Activated CD8-positive, alpha-beta memory T cell treated with anti-CD3 and anti-CD28 coated beads for 48 hours (primary cell): ENCODE results near the gene ROPN1B.
"Not testable (repeated sequence)": the region's sequence is repeated elsewhere in the genome, so short reads cannot be mapped to it uniquely, and the experiment has no call there.

ENCODE experiments used
- DNase-seq, 3 experiments: peaks; one replicate each; pipeline ENCODE4 v3.0.0-alpha.2; 2020; ENCODE audit warnings: low read depth in 2 of 3, low spot score in 2 of 3

The ROPN1B gene

DNA sequence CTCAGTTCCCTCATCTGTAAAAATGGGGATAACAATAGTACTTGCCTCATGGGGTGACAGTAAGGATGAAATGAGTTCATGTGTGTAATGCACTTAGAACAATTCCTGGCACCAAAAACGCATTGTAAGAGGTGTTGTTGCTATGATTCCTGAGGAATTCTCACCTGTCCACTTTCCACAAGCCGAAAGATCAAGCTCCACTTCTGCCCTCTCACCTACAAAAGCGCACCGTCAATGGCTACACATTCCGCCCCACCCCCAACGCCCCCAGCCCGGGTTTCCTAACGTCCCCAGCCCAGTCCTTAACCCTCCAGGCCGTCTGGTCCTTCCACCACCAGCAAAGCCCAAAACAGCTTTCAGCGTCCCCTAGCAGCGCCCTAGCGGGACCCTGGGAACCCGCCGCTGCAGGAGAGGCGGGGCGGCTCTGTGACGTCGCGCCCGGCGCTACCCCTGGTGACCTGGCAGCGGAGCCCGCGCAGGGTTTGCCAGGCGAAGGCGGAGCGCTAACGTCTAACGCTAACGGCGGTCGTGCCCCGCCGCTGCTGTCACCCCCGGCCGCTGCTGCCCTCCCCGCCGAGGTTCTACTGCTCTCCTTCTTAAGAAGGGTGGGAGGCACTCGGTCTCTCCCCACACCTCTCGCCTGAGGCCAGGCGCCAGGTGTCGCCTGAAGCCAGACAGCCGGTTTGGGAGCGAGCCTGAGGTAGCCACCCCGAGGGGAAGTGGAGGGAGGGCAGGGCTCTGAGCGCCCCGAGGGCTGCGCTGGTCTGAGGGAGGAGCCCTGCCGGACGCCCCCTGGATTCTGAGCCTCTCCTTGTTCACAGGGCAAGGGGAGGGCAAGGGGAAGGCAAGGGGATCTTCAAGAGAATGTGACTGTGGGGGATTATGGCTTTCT lies at the start of gene ROPN1B:
Gene ROPN1B (plus strand): TSS at position 478 of the 892 bp plus-strand sequence. CDS start 2,877 bp downstream, outside the sequence.
- DNase-seq = not testable (repeated sequence)

GRCh38 chr3:125920191-125920590 lies 48.8 kb upstream of the ROPN1B start:
- DNase-seq = not testable (repeated sequence)

DNA sequence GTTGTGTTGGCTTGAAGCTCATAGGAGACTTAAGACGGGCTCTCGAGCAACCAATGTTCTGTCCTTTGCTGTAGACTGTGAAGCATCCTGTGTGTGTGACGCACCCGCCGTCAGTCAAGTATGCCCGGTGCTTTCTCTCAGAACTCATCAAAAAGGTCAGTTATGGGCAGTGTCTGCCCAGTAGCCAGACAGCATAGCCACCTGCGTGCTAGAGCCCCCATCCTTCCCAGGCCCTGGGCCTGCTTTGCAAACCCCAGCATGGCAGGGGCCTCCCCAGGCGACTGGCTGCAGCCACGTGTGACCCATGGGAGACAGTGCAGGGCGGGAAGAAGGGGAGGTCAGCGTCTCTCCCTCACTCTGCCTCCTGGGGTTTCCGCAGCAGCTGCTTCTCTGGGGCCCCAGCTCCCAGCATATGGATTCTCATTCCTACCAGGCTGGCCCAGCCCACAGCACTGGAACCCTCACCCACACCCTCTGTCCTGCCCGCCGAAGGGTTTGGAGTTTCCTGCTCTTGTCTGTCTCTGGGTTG lies 48.2 kb upstream of the ROPN1B start:
- DNase-seq = not testable (repeated sequence)

DNA sequence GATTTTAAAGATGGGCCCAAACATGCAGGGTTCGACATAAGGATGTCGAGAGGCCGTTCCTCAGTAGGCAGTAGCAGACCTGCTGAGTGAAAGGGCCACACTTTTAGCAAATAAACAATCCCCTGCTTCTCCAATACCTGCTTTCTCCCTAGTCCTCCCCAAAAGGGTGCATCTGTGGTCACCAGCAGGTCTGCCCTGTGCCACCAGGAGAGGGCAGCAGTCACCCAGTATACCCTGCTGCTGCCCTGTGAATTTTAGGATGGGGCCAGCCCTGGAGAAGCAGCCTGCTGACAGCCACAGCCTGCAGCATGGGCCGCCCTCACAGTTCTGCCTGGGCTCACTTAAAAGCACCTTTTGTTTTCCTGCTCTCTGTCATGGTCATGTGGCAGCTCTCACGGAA lies 47.3 kb upstream of the ROPN1B start:
- not testable (repeated sequence) for DNase-seq

DNA sequence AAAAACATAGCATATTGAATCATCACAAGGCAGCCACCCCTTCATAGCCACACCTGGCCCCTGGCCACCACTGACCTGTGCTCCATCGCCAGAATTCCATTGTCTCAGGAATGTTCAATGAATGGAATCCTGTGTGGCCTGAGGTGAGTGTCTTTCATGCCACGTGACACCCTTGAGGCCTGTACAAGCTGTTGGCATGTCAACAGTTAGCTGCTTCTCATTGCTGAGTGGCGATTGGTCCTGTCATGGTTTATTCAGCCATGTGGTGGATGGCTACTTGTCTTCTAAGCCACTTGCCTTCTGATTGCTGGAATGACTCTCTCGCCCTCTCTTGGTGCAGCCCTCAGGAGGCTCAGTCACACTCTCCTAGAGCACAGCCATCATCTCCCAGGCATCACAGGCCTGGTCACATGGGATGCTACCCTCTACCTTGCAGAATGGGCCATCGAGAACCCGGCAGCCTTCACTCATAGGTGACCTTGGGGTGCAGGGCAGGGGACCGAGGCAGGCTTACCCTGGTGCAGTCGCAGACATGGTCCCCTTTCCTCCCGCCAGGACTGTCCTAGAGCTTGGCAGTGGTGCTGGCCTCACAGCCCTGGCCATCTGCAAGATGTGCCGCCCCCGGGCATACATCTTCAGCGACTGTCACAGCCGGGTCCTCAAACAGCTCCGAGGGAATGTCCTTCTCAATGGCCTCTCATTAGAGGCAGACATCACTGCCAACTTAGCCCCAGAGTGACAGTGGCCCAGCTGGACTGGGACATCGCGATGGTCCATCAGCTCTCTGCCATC lies 45.5 kb upstream of the ROPN1B start:
- DNase-seq = not testable (repeated sequence)

GRCh38 chr3:125924276-125924675 lies 44.7 kb upstream of the ROPN1B start:
- DNase-seq = not testable (repeated sequence)

DNA sequence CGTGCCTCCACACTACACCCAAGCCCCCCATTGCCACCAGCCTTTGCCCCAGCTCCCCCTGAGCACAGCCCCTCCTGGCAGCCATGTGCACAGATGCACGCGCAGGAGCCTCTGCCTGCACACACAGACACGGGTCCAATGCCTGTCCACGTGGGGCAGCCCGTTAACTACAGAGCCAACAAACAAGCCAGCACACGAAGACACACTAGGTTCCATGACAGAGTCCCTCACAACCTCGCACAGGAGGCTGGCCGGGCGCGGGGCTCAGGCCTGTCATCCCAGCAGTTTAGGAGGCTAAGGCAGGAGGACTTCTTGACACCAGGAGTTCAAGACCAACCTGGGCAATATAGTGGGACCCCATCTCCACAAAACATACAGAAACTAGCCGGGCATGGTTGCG lies 43.3 kb upstream of the ROPN1B start:
- not testable (repeated sequence) for DNase-seq

- DNase-seq = peak in 2 of 3 experiments; percentile 37 to 55
These were observed 40.0 kb upstream of the ROPN1B start for GRCh38 chr3:125928771-125929545.

DNA sequence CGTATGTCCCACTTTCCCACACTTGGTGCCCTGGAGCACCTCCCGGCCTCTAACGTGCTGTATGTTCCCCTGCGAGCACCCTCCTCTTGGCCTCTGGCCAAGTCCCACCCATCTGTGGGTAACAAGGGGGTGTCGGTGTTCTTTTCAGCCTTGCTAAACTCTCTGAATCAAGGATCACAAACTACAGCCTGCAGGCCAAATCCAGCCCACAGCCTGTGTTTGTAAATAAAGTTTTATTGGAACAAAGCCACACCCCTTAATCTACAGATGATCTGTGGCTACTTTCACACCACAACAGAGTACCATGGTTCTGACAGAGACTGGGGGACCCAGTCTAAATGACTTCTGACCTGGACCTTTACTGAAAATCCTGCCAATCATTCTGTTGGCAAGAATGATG lies 39.2 kb upstream of the ROPN1B start:
- not testable (repeated sequence) for DNase-seq

DNA sequence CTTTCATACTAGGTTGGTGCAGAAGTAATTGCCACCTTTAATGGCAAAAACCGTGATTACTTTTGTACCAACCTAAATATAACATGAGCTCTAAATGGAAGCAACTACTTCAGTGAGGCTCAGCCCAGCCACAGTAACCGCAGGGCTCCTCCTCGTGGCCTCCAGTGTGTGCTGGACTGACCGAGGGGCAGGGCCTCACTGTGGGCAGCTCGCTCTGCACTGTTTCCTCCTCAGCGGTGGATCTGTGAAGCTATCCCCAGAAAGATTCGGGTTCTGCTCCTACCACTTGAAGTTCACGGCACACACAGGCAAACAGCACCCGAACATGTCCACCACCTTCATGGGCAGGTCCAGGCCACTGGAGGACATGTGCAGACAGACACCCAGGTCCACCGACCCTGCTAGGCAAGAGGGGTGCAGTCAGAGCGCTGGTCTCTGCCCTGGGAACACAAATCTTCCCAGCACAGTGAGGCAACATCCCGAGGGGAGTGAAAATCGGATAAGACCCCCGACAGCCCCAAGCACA lies 37.6 kb upstream of the ROPN1B start:
- not testable (repeated sequence) for DNase-seq

DNA sequence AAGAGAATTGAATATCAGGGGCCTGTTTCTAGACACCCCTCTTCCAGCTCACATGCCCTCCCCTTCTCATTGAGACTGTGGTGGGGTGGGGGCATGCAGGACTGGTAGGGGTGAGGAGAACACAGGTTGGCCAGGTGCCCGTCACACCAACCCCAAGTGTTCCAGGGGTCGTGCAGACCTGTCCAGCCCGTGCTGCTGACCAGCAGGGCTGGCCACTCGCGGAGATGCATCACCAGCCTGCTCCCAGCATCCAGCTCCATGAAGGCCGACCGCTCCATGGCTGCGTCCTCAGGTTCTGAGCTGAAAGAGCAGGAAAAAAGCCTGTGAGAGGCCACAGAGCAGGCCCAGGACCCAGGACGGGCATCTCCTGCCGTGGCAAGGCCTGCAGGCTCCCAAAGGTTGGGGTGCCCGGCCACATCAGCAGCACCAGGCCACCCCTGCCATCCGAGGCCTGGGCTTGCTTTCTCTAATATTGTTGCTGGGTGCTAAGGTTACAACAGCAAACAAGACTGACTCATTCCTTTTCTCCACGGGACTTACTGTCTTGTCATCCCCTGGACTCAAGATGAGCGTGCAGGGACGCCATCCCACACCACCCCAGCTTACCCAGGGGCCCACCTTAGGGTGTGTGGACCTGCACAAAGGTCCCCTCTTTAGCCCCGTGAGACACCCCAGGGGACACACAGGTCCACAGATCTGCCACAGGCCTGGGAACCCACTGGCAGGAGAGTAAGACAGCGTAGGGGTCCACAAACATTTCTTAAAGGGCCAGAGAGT lies 35.4 kb upstream of the ROPN1B start:
- not testable (repeated sequence) for DNase-seq

DNA sequence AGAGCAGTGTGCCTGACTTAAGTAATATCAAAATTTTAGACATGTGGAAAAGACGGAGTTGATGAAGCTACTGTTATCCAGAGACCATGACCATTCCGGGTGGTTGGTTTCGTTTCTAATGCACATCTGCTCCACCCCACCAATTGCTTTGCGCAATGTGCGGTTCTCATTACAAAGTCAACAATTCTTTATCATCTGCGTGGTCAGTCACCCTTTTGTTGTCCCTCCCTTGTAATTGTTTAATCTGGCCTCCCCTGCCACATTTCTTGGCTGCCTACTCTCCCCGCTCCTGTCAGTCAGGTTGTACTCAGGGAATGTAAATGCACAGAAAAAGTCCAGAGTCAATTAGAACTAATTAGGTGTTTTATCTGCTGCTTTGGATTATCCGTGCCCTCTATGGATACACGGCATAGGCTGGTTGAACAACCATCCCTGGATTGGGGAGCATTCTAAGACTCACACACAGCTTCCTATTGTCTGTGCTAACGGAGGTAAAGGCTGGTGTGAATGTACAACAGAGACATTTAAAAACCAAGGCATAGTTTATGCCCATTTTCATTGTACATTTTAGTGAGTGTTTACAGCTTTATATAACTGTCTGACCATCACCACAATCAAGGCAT lies 33.6 kb upstream of the ROPN1B start:
- not testable (repeated sequence) for DNase-seq

- not testable (repeated sequence) for DNase-seq
These were observed 32.7 kb upstream of the ROPN1B start for GRCh38 chr3:125936210-125936815.

- not testable (repeated sequence) for DNase-seq
These were observed 32.1 kb upstream of the ROPN1B start for GRCh38 chr3:125936891-125937290.

DNA sequence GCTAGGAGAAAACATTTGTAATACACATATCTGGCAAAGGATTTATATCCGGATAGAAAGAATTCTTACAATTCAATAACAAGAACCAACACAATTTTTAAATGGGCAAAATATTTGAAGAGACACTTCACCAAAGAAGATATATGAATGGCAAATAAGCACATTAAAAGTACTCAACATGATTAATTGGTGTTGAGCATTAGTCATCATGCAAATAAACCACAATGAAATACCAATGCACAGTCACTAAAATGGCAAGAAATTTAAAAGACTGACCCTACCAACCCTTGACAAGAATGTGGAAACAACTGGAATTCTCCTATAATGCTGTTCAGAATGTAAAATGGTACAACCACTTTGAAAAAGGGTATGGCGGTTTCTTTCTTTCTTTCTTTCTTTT lies 21.2 kb upstream of the ROPN1B start:
- DNase-seq = not testable (repeated sequence)

GRCh38 chr3:125948901-125949300 lies 20.1 kb upstream of the ROPN1B start:
- not testable (repeated sequence) for DNase-seq

GRCh38 chr3:125951176-125951575 lies 17.8 kb upstream of the ROPN1B start:
- DNase-seq = not testable (repeated sequence)

GRCh38 chr3:125957020-125957419 lies 12.0 kb upstream of the ROPN1B start:
- not testable (repeated sequence) for DNase-seq
